Panc1 (cell line): Measurements from ENCODE around the gene GOLGA8B. TPM values are rescaled to one million over a fixed set of nuclear protein-coding genes. Genes with fewer than 3 reads are reported as not detected.
"Not testable (repeated sequence)": the region's sequence is repeated elsewhere in the genome, so short reads cannot be mapped to it uniquely, and the experiment has no call there.

Source experiments
- ATAC-seq: fragments of 200-7000 bp; cut with Tn5 transposase; 2 replicates; pipeline ENCODE4 v1.9.1; 2020; ENCODE audit warnings: mild to moderate bottlenecking, moderate library complexity
- BruUV-seq: library from RNA; stranded (reverse); fragments of 400-500 nt; replicated peaks from 2 replicates; lab custom pipeline; 2021; lab: Mats Ljungman, UMichigan
- CTCF ChIA-PET: fragments of 300-600 bp; sonication (Branson Sonifier 250); formaldehyde crosslinking; loops from one replicate; lab custom pipeline; 2022; ENCODE audit warnings: antibody characterized with exemption; lab: Charles Lee
- POLR2A ChIA-PET: fragments of 300-600 bp; sonication (Branson Sonifier 250); formaldehyde crosslinking; loops from one replicate; lab custom pipeline; 2022; ENCODE audit warnings: antibody characterized with exemption; lab: Charles Lee
- DNase-seq: peaks from one replicate; pipeline ENCODE4 v3.0.0-alpha.2; 2010; ENCODE audit warnings: low read depth, low spot score
- H3K27ac ChIP-seq: 2 replicates; pipeline ENCODE4 v1.5.1; 2011; ENCODE audit warnings: mild to moderate bottlenecking, low read length, inconsistent platforms
- H3K27me3 ChIP-seq: fragments of 200-500 bp; sonication (Bioruptor generic); 2 replicates; pipeline ENCODE4 v1.6.0; 2014; ENCODE audit warnings: low read length, inconsistent platforms; ENCODE audit not compliant: control insufficient read depth, insufficient read depth
- H3K36me3 ChIP-seq: fragments of 200-500 bp; sonication (Bioruptor generic); 2 replicates; pipeline ENCODE4 v1.5.1; 2014; ENCODE audit warnings: inconsistent platforms, mild to moderate bottlenecking, low read length, moderate library complexity; ENCODE audit not compliant: control insufficient read depth, insufficient read depth
- H3K4me1 ChIP-seq: 2 replicates; pipeline ENCODE4 v1.5.1; 2011; ENCODE audit warnings: inconsistent platforms, mild to moderate bottlenecking, low read length, moderate library complexity; ENCODE audit not compliant: control insufficient read depth, insufficient read depth
- H3K4me3 ChIP-seq, 2 experiments: 2 replicates each; pipeline ENCODE4 v1.5.1; 2011 to 2012; ENCODE audit warnings: low read depth in 2 of 2, low read length in 2 of 2, mild to moderate bottlenecking in 2 of 2, inconsistent platforms in 1 of 2, moderate library complexity in 1 of 2
- H3K9me3 ChIP-seq: fragments of 200-500 bp; sonication (Bioruptor generic); 2 replicates; pipeline ENCODE4 v1.5.1; 2014; ENCODE audit warnings: low read depth, mild to moderate bottlenecking, inconsistent platforms, low read length, moderate library complexity; ENCODE audit not compliant: control insufficient read depth, insufficient read depth
- POLR2AphosphoS5 ChIP-seq: IDR thresholded peaks from 2 replicates; pipeline ENCODE4 v1.6.1; 2012; ENCODE audit warnings: mild to moderate bottlenecking, low read depth, low read length, moderate library complexity
- REST ChIP-seq, 2 experiments: IDR thresholded peaks; 2 replicates each; pipeline ENCODE4 v1.6.1; 2011 to 2012; ENCODE audit warnings: low read depth in 2 of 2, control low read depth in 1 of 2, low read length in 1 of 2, mild to moderate bottlenecking in 1 of 2, moderate library complexity in 1 of 2; ENCODE audit not compliant: insufficient read depth in 1 of 2
- SIN3A ChIP-seq: IDR thresholded peaks from 2 replicates; pipeline ENCODE4 v1.6.1; 2012; ENCODE audit warnings: low read depth, mild to moderate bottlenecking, low read length, moderate library complexity, borderline replicate concordance; ENCODE audit not compliant: insufficient read depth
- TCF7L2 ChIP-seq: IDR thresholded peaks from 2 replicates; pipeline ENCODE4 v1.6.1; 2011; ENCODE audit warnings: mild to moderate bottlenecking, low read depth, low read length, inconsistent platforms
- in situ Hi-C: cut with HindIII; loops from 2 replicates; pipeline ENCODE4 v1.10.0; 2016; ENCODE audit warnings: low sequenced_read_pairs, low pct_unique_long_range_greater_than_20kb
- intact Hi-C: fragments of 100-400 bp; cut with micrococcal nuclease; formaldehyde crosslinking; loops from one replicate; pipeline ENCODE4 v1.10.0; 2022; ENCODE audit not compliant: unreplicated experiment
- total RNA-seq: library from RNA; stranded (reverse); gene quantifications from one replicate; pipeline ENCODE4 v1.2.1, GENCODE V29; 2021; ENCODE audit not compliant: unreplicated experiment
- TF ChIP-seq, protein P1 (sequence below): fragments of 450-650 bp; IDR thresholded peaks from 2 replicates; pipeline ENCODE4 v1.5.1; 2017; ENCODE audit warnings: mild to moderate bottlenecking

Gene GOLGA8B
- total RNA-seq, 1 experiment from 2014 or later: 161 TPM

DNA sequence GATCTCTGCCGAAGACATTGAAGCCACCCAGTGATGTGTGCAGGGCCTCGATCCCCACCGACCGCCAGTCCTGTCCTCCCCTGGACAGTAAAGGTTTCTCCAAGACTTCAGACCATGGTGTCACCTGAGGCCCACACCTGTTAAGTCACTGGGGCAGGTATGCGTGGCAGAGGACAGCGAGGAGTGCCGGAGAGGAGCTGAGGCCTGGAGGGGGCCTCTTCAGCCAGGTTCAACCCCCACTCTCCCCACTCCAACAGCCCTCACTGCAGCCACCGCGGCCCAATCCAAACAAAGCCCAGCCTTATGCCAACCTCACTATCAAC, 2.4 kb downstream of the GOLGA8B start:
- no peak overlapping the region for H3K27ac ChIP-seq
- no peak for DNase-seq
- TF ChIP-seq REST (IDR thresholded peaks at IDR 0.05; ENCODE audit: insufficient read depth in 1 of 2, low read depth in 2 of 2, low read length in 1 of 2): no peak
- TF ChIP-seq, protein P1, sequence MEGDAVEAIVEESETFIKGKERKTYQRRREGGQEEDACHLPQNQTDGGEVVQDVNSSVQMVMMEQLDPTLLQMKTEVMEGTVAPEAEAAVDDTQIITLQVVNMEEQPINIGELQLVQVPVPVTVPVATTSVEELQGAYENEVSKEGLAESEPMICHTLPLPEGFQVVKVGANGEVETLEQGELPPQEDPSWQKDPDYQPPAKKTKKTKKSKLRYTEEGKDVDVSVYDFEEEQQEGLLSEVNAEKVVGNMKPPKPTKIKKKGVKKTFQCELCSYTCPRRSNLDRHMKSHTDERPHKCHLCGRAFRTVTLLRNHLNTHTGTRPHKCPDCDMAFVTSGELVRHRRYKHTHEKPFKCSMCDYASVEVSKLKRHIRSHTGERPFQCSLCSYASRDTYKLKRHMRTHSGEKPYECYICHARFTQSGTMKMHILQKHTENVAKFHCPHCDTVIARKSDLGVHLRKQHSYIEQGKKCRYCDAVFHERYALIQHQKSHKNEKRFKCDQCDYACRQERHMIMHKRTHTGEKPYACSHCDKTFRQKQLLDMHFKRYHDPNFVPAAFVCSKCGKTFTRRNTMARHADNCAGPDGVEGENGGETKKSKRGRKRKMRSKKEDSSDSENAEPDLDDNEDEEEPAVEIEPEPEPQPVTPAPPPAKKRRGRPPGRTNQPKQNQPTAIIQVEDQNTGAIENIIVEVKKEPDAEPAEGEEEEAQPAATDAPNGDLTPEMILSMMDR: no peak
- TF ChIP-seq TCF7L2: no peak
- TF ChIP-seq POLR2AphosphoS5: no peak
- TF ChIP-seq SIN3A: no peak
- H3K4me3 ChIP-seq: no peak overlapping the region
- H3K9me3 ChIP-seq: no peaks in the 10 kb centered on the region
- ChIA-PET CTCF (no interaction called here), POLR2A (no interaction called here)
- no peaks in the 10 kb centered on the region for H3K36me3 ChIP-seq
- TSS peak; percentile 42 for BruUV-seq
- intact Hi-C loops: no loop called here
- no peaks in the 10 kb centered on the region for H3K27me3 ChIP-seq
- no peak for ATAC-seq
- in situ Hi-C loops: no loop called here
- H3K4me1 ChIP-seq: peaks cover 27% of the 10 kb centered on the region

DNA sequence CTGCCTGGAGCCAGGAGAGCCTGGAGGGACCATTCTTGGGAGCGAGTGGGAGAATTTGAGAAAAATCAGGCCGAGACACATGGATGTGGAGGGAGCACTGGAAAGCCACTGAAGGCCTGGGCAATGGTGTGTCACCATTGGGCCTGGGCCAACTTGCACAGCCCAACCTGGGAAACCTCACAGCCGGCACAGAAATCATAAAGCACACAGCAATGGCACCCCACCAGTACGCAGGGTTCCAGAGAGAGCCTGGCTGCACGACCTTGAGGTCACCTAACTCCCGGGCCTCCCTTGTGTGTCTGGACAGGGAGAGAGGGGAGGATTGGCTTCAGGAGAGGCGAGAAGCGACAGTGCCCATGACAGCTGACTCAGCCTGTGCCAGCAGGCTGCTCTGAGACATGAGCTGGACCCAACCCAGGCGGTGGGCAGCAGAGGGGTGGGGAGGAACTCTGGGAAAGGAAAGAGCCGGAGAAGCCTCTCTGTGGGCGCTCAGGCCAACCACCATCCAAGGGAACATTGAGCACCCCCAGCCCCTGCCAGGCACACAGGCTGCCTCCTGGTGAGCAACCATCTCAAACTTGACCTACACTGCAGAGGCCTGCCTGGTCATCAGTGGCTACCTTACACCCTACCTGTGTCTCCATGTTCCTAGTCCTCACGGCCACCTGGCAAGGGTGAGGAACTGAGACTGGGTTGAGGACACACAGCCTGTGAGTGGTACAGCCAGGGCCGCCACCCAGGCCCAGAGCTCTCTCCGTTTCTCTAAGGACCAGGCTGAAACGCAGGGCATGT, 3.0 kb downstream of the GOLGA8B start:
- H3K9me3 ChIP-seq, H3K27ac ChIP-seq, H3K4me3 ChIP-seq, H3K36me3 ChIP-seq, BruUV-seq, POLR2A ChIA-PET, CTCF ChIA-PET, H3K27me3 ChIP-seq, in situ Hi-C loops, DNase-seq, ATAC-seq, intact Hi-C loops: not testable (repeated sequence)
- H3K4me1 ChIP-seq: peaks cover 27% of the 10 kb centered on the region

- H3K27me3 ChIP-seq: no peaks in the 10 kb centered on the region
- DNase-seq (no peak), ATAC-seq (no peak)
- TF ChIP-seq, protein P1: no peak
- TF ChIP-seq POLR2AphosphoS5 (no peak), SIN3A (no peak), REST (IDR thresholded peaks at IDR 0.05; ENCODE audit: insufficient read depth in 1 of 2, low read depth in 2 of 2, low read length in 1 of 2) (no peak), TCF7L2 (no peak)
- BruUV-seq: no TSS peak
- intact Hi-C loops: loop anchor here (10.0 kb wide), 1 partner anchor 513 kb away; no protein-coding TSS in a partner anchor
- H3K27ac ChIP-seq: no peak overlapping the region
- in situ Hi-C loops: no loop called here
- H3K4me1 ChIP-seq: peaks cover 17% of the 10 kb centered on the region
- no peaks in the 10 kb centered on the region for H3K36me3 ChIP-seq
- ChIA-PET POLR2A (interaction anchor here (0.6 kb wide), 1 partner anchor 392 kb away, joined by 3 read pairs; no protein-coding TSS in a partner anchor), CTCF (no interaction called here)
- no peaks in the 10 kb centered on the region for H3K9me3 ChIP-seq
- no peak overlapping the region for H3K4me3 ChIP-seq
Observed at GRCh38 chr15:34578283-34578674, 5.2 kb downstream of the GOLGA8B start.
